Cerebellar cortex (tissue), 1 donor: ENCODE results near the gene MRPS7.
"Not testable (repeated sequence)": the region's sequence is repeated elsewhere in the genome, so short reads cannot be mapped to it uniquely, and the experiment has no call there.

Experiments used
- DNase-seq: peaks from one replicate; pipeline ENCODE4 v3.0.0-alpha.2; 2015; ENCODE audit warnings: low spot score

Gene MRPS7

DNA sequence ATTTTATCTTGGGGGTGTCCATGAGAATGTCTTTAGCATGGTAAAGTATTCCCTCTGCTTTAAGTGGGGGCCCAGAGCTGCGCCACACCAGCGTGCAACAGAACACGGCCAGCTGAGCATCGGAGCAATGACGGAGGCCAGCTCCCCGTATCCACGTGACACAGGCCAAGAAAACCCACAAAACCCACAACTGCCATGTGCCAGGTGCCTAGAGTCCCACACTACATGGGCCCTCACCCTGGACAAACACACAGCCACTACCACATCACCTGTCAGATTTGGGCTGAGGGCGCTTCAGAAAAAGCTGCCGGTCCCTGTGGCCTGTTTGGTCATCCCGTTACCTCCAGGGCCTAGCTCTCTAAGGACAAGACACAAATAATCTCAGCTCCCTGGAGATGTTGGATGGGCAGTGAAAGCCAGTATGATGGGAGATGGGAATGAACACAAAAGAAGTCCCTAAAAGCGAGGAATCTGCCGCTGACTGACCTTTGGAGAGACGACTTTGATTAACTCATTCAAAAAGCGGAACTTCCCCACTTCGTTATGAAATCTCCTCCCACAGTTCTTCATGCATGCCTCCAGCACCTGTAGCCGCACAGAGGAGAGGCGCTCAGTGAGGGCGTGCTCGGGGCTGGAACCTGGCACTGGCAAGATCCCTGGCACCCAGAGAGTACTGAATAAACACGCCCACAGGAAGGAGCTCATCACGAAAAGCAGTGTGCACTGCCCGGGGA, 17.4 kb upstream of the MRPS7 start:
- DNase-seq: no peak

DNA sequence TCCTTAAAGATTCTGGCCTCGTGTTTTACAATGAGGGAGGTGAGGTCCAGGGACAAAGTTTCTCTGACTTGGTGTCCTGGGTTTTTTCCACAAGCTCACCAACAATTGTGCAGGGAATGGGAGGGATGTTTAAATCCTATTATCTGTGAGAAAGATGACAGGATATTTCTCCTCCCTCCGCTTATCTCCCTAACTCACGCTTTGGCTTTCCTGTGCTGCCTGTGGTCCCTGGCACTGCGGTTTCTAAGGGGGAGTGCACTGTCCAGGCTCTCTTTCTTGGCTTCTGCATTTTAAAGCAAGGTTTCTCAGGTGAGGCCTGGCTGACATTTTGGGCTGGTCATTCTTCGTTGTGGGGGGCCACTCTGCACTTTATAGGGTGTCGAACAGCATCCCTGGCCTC, 16.7 kb upstream of the MRPS7 start:
- no peak for DNase-seq

DNA sequence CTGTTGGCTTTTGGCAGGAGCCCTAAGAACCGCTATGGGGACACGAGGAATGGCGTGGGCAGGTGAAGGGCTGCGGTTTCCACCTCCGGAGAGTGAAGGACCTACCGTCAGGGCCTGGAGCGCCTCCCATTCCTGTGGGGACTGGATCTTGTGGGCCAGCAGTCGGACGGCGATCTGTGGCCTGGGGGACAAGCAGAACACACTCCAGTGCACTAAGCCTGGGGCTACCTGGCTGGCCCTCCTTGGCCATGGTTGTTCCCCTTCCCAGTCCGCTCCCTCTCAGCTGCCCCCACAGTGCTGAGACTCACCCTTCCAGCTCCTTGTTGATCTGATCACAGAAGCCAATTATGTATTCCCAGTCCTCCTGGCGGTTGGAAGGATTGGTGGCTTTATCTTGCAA, 15.3 kb upstream of the MRPS7 start:
- DNase-seq: no peak

DNA sequence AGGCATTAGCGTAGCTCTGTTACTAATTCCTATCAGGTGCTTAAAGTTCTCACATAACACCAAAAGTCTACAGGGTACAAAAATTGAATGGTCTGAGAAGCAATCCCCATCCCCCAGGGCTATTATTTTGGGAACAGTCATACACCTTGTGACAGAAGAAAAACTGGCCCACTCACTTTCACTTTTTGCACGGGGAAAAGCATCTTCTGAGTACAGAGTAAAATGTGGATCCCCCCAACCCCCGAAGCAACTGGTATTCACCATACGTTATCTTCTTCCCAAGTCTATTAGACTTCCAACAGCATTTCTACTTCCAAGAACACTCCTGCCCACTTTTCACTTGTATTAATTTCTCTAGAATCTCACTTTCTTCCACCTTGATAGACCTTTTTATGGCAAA, 12.1 kb upstream of the MRPS7 start:
- no peak for DNase-seq

DNA sequence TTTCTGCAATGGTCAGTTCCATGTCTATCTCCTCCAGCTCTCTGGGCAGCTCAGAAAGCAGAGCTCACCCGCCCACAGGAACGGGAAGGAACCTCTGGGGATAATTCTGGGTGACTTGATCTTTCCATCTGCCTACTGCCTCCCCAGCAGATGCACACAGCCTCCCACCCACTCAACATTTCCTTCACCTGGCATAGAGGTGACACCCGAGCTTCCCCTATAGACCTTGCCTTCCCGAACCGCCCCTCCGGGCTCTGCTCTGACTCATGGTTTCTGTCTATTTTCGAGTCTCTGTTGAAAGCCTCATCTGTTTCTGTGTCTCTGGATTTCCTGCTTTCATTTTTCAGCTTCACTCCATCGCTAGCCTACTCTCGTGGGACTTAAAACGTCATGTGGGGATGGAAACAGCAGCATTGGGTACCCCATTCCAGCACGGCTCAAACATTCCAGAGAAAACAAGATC, 11.6 kb upstream of the MRPS7 start:
- DNase-seq: no peak

DNA sequence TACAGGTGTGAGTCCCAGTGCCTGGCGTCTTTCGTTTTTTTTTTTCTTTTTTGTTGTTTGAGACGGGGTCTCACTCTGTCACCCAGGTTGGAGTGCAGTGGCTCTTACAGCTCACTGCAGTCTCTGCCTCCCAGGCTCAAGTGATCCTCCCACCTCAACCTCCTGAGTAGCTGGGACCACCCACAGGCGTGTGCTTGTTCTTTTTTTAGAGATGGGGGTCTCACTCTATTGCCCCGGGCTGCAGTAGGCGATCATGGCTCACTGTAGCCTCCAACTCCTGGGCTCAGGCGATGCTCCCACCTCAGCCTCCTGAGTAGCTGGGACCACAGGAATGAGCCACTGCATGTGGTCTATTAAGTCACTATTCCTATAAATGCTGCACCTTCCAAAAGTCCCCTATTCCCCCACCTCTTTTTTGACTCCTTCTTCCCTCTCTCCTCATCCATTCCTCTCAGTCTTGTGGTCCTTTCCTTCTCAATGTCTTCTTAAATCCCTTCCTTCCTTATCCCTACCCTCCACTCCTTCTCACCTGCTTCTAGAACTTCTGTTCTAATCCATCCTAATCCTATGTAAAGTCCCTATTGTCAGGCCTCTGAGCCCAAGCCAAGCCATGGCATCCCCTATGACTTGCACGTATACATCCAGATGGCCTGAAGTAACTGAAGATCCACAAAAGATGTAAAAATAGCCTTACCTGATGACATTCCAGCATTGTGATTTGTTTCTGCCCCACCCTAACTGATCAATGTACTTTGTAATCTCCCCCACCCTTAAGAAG, 9.5 kb upstream of the MRPS7 start:
- no peak for DNase-seq

DNA sequence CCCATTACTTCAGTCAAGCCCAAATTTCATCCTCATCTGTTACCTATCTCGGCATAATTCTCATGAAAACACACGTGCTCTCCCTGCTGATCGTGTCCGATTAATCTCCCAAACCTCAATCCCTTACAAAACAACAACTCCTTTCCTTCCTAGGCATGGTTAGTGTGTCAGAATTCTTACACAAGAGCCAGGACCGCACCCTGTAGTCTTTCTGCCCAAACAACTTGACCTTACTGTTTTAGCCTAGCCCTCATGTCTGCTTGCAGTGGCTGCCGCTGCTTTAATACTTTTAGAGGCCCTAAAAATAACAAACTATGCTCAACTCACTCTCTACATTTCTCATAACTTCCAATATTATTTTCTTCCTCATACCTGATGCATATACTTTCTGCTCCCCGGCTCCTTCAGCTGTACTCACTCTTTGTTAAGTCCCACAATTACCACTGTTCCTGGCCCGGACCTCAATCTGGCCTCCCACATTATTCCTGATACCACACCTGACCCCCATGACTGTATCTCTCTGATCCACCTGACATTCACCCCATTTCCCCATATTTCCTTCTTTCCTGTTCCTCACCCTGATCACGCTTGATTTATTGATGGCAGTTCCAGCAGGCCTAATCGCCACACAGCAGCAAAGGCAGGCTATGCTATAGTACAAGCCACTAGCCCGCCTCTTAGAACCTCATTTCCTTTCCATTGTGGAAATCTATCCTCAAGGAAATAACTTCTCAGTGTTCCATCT, 5.6 kb upstream of the MRPS7 start:
- not testable (repeated sequence) for DNase-seq

DNA sequence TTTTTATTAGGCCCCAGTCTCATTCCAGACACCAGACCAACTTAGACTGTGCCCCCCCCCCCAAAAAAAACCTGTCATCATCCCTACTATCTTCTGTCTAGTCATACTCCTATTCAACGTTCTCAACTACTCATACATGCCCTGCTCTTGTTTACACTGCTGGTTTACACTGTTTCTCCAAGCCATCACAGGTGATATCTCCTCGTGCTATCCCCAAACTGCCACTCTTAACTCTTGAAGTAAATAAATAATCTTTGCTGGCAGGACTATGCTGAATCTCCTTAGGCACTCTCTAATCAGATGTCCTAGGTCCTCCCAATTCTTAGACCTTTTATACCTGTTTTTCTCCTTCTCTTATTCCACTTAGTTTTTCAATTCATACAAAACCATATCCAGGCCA, 4.5 kb upstream of the MRPS7 start:
- not testable (repeated sequence) for DNase-seq

DNA sequence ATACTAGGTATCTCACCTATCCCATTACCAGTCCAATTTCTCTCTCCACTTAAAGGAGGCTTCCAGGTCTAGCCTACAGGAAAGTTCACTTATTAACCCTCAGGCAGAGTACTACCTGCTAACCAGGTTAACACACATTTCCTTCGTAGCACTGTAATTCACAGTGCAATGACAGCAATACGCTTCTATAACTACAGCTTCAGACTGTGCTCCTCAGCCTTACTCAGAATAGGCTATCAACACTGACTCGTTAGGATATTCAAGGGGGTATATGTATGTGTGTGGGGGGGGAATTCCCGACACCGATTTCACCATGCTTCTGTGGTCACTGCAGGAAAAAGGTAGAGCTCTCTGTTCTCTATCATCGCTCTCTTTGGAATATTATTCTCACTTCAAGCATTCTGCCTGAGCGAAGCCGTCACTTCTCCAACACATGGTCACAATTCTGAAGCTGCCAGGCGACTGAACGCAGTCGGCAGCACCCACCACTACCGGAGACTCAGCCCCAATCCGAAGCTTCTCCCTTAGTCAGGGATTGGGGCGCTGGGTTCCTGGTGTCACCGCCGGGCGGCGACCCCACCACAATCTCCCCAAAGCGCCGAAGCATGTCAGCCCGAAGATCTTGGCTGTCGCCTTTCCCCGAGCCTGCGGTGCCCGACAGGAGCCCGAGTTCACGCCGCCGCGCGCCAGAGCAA, 891 bp upstream of the MRPS7 start:
- DNase-seq: no peak

DNA sequence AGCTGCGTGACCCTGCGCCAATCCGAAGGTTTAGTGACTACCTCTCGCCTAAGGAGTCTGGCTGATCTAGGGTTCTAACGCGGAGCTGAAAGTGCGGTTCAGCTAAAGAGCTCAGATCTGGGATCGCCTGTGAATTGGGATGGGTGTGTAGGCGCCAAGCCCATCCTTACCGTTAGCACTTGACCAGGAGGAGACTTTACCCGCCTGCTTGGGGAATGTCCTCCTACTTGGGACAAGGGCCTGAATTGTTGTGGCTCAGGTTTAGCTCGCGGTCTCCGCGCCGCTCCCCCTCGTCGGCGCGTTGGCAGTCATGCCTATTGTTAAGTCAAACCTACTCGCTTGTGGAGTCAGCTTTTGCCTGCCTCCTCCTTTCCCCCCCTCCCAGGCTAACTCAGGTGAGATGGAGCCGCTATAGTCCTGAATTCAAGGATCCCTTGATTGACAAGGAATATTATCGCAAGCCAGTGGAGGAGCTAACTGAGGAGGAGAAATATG, 480 bp downstream of the MRPS7 start:
- DNase-seq: peak; percentile 47

DNA sequence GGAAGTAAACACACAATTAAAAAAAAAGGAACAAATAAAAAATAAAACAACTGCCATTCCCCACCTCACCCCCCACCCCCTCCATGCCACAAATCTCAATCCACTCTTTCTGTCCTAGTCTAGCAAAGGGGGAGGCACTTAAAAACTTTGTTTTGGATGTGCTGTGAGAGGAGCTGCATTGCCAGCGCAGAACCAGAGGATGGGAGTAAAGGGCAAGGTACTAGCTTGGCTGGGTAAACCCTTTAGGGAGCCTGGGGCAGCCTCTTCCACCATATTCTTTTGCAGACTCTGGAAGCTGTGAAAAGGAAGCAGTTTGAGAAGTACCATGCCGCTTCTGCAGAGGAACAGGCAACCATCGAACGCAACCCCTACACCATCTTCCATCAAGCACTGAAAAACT, 1.4 kb downstream of the MRPS7 start:
- DNase-seq: peak; percentile 25

DNA sequence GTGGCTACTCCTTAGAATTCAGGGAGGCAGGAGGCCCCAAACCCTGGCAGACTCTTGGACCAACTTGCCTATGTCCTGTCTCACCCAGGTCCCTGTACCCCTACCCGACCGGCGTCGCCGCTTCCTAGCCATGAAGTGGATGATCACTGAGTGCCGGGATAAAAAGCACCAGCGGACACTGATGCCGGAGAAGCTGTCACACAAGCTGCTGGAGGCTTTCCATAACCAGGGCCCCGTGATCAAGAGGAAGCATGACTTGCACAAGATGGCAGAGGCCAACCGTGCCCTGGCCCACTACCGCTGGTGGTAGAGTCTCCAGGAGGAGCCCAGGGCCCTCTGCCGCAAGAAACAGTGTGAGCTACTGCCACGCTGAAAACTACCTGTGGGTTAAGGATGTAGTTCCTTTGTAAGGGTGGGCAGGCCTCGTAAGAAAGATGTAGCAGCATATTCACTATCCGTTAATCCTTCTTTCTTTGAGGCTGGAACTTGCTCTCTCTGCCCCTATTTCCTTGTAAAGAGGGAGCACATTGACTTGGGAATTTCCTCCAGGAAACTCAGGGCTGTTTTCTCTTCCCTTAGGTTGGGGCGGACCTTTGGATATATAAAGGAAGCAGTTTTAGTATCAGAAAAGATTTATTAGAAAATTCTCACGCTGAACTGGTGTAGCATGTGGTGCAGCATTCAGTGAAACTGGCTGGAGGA, 4.1 kb downstream of the MRPS7 start:
- no peak for DNase-seq

DNA sequence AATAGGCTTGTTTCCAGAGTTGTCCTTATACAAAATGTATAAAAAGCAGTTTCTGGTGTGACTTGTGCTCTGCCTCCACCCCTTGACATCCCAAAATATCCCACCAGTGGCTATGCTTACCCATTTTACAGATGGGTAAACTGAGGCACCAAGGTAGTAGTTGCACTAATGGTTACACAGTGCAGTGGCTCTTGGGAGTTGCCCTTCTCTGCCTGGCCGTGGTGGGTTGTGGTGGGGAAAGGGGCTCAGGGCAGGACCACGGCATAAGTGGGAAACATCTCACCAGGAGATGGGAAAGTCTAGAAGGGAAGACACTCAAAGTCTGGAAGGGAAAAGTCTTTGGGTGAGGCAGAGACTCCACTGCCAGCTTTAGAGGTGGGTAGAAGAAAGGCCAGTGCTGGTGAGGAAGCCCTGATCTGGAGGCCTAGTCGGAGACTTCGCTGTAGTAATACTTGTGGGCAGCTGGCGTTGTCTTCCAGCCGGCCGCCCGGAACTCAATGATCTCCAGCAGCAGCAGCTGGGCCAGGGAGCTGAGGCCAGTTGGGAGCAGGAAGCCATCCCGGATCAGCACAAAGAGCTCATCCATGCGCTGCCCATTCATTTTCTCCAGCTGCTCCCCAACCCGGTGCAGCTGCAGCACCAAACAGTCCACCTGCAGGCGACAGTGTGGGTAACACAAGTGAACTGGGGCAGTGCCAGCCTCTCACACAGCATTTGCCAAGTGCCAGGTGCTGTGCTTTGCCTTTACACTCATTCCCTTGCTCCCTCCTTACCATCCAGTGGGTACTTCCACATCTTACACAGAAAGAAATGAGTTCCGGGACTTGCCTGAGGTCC, 4.9 kb downstream of the MRPS7 start:
- DNase-seq: no peak

DNA sequence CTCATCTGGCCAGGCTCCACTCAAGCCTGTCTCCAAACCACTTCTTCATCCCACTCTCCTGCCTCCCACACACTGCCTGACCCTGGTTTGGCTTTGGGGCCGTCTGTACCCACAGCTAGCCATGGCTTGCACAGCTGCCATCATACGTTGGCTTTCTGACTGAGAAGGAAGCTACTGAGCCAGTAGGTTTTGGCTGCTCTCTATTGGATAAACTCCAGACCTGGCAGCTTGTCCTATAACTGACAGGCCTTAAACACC, 5.4 kb downstream of the MRPS7 start:
- DNase-seq: peak; percentile 18

DNA sequence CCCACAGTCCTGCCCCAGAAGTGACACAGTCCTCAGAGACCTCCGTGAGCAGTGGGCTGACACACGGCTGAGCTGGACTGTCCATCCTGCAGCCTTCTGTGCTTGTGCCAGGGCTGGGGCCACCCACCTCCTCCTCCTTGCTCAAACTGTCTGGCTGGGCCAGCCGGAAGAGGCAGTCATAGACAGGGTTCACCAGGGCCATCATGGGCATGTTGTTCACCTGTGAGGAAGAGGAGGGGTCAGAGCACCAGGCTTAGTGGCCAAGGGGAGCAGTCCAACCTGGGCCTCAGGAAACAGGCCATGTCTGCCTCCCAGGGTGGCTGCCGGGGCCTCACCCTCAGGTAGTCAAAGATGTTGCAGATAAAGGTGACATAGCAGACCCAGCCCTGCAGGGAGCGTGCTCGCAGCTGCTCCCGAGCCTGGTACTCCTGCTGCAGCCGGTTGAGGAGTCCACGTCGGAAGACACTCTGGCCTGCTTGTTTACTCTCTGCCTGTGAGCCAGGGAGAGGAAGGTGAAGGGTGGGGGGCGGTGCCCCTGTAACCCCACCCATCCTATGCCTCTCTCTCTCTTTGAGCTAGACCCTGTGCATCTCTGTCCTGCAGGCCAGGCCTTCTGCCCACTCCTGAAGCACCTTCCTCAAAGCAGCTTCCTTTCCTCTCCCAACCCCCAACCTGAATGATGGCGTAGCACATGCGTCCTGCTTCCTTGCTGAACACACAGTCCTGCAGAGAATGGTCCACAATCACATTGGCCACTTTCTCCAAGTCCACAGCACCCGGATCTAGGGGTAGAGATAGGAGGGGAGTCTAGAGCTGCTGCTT, 5.9 kb downstream of the MRPS7 start:
- DNase-seq: peak; percentile 57

DNA sequence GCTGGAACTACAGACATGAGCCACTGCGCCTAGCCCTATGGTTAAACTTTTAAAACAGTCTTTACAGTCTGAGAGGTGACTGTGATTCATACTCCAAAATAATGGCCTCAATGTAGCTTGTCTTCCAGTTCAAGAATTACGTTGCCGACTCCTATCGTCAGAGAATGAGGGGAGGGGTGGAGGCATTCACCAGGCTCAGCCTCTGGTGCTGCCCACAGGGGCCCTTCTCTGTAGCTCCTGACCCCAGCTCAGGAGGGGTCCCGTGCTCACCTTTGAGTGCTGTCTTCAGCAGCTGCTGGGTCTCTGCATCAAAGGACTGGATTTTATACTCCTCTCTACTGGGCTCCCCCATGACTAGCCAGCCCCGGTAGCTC, 8.2 kb downstream of the MRPS7 start:
- no peak for DNase-seq

DNA sequence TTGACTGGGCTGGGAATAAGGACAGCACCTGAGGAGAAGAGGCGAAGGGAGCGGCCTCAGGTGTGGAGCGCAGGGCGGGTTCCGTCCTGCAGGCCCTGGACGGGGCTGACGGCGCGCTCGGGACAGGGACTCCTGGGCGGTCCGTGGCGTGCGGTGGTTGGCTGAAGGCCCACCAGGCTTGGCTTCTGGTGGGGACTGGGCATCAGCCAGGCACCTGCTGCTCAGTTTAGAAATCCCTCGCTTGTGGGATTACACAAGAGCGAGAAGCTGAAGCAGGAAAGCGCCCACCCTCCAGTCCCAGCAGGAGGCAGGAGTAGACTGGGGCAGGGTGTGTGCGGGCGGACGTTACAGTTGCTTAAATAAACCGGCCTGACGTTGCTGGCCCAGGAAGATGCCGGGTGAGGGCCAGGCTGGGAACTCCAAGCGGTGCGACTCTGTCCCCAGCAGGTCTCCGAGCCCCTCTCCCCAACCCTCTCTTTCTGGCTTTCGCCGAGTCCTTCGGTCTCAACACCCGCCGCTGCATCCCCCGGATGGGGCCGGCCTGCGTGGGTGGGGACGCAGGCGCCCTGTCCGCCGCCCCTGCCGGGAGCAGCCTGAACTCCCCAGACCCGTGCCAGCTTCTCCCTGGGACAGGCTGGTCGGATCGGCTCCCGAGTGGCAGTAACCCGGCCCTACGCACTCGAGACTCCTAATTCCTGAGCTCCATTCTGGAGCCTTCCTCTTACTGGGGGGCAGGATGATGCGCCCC, 8.7 kb downstream of the MRPS7 start:
- peak; percentile 60 for DNase-seq

DNA sequence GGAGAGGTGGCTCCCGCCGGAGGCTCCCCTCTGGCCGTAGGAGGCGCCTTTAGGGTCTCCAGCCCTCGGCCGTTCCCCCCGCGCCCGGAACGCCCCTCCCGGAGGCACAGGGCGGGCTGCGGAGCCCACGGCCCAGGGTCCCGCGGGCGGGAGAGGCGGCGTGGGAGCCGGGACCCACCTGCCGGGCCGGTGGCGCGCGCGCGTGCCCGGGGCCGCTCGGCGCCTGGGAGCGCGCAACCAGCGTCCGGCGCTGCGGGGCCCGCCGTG, 9.2 kb downstream of the MRPS7 start, which contains the start of gene MIF4GD:
Gene MIF4GD, minus strand, starts transcription at position 266 of the 267 bp plus-strand sequence. CDS start 1,036 bp downstream, outside the sequence.
- no peak for DNase-seq

DNA sequence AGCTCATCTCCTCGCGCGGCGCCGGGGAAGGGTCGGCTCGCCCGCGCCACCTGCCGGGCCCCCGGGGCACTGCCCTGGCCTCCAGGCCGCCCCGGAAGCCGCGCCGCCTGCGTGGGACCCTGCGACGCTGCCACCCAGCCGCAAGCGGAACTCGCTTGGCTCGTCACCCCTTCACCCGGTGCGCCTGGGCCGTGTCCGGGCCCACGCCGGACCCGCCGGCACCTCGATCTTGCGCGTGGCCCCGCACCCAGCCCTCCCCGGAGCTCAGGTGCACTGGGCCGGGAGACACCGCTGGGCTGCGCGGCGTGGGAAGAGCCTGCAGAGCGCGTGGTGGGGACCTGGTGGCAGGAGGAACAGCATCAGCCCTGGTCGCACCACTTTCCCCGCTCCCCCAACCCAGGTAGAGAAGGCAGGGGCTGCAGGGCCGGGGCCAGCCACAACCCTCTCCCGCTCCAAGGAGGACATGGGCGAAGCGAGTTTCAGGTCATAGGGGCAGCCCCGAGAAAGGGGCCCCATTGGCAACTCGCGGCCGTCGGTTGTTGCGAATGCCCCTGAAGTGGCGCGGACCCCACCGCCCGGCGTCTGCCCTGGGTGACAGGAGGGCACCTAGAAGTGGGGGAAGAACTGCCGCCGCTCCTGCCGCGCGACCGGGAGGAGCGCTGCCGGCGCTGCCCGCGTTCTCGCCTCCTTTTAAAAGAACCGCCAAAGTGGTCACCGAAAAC, 9.7 kb downstream of the MRPS7 start:
- peak; percentile 57 for DNase-seq
